Measurements from ENCODE around the gene NBL1.

DNA sequence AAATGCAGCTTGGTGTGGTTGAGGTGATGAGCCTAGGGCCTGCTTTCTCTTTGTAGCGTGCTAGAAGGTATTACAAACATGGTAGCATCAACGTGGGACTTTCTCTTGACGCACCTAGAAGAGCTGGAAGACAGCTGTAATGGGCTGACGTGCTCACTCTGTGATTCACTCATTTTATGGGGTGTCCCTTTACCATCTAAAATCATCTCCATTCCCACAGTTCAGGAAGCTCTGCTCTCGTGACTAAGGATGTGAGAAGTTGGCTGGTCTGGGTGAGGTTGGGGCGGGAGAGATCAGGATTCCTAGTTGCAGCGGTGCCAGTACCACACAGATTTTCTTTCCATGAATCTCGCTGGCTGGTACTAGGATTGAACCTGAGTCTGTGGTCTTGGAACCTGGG lies 24.8 kb downstream of the NBL1 start:
- no peak for TF ChIP-seq POLR2AphosphoS5 (IDR thresholded peaks at IDR 0.05)
- TF ChIP-seq, protein P1, sequence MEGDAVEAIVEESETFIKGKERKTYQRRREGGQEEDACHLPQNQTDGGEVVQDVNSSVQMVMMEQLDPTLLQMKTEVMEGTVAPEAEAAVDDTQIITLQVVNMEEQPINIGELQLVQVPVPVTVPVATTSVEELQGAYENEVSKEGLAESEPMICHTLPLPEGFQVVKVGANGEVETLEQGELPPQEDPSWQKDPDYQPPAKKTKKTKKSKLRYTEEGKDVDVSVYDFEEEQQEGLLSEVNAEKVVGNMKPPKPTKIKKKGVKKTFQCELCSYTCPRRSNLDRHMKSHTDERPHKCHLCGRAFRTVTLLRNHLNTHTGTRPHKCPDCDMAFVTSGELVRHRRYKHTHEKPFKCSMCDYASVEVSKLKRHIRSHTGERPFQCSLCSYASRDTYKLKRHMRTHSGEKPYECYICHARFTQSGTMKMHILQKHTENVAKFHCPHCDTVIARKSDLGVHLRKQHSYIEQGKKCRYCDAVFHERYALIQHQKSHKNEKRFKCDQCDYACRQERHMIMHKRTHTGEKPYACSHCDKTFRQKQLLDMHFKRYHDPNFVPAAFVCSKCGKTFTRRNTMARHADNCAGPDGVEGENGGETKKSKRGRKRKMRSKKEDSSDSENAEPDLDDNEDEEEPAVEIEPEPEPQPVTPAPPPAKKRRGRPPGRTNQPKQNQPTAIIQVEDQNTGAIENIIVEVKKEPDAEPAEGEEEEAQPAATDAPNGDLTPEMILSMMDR (IDR thresholded peaks at IDR 0.05): no peak
